ENCODE results near the gene GCC2. TPM values are rescaled to one million over a fixed set of nuclear protein-coding genes. Genes with fewer than 3 reads are reported as not detected.

Gene GCC2
- total RNA-seq, 2 experiments from 2014 or later: 39.0 to 44.1 TPM

DNA sequence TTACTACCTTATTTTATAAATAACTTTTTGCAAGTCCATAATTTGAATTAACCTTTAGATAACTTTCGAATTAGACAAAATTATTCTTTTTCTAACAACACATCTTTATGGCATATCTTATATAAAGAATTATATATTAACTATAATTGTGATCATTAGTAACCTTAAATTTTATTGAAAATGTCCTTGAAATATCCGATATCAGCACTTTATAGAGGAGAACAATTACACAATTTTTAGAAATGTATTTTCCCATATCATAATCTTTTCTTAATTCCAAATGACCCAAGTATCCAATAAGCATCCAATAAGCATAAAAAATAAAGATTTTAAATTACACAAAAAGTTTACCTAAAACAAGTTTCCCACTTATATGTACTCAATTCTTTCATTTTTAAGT, 7.3 kb upstream of the GCC2 start:
- POLR2A ChIA-PET: no interaction called here
- Mint-ChIP-seq H3K27ac (no peak overlapping the region), H3K4me3 (no peak overlapping the region), H3K36me3 (ENCODE audit: low read depth) (no peaks in the 10 kb centered on the region), H3K4me1 (ENCODE audit: low read depth) (peaks cover 12% of the 10 kb centered on the region), H3K27me3 (no peaks in the 10 kb centered on the region), H3K9me3 (no peaks in the 10 kb centered on the region)
- intact Hi-C loops (cut with micrococcal nuclease): no loop called here
- ATAC-seq (no peak), DNase-seq (no peak)
- no peak for TF ChIP-seq CTCF (IDR thresholded peaks at IDR 0.05)
- CTCF ChIA-PET: no interaction called here

- CTCF ChIA-PET: no interaction called here
Measured at GRCh38 chr2:108444941-108445840, 3.8 kb upstream of the GCC2 start.

DNA sequence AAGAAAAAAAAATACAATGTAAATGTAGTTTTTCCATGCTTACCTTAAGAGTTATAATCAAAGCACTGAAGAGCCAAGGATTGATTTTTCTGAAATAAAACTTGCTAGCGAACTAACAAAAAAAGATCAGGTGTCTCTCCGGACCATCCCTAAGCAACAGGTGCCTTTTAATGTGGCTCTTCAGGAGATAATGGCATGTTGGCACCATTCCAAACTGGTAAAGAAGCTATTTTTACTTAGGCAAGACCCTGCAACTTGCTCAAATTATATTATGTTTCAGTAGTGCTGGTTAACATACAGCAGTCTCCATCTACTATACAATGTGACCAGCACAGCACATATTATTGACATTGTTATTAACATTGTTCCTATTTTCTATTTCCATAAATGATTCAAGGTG, 2.3 kb upstream of the GCC2 start:
- DNase-seq (no peak), ATAC-seq (no peak)
- CTCF ChIA-PET: no interaction called here
- no peaks in the 10 kb centered on the region for H3K9me3 Mint-ChIP-seq
- POLR2A ChIA-PET: no interaction called here
- no peak for TF ChIP-seq CTCF (IDR thresholded peaks at IDR 0.05)
- no peaks in the 10 kb centered on the region for H3K27me3 Mint-ChIP-seq
- no peak overlapping the region for H3K27ac Mint-ChIP-seq
- peaks cover 6% of the 10 kb centered on the region for H3K36me3 Mint-ChIP-seq (ENCODE audit: low read depth)
- intact Hi-C loops (cut with micrococcal nuclease): no loop called here
- peaks cover 26% of the 10 kb centered on the region for H3K4me1 Mint-ChIP-seq (ENCODE audit: low read depth)
- H3K4me3 Mint-ChIP-seq: no peak overlapping the region

More at GRCh38 chr2:108444941-108445840, 3.8 kb upstream of the GCC2 start:
- intact Hi-C loops (cut with micrococcal nuclease): no loop called here
- Mint-ChIP-seq H3K9me3 (no peaks in the 10 kb centered on the region), H3K4me1 (ENCODE audit: low read depth) (peaks cover 12% of the 10 kb centered on the region), H3K36me3 (ENCODE audit: low read depth) (peaks cover 4% of the 10 kb centered on the region), H3K27ac (peak overlapping the region; percentile 18), H3K4me3 (no peak overlapping the region), H3K27me3 (no peaks in the 10 kb centered on the region)
- ATAC-seq: no peak
- TF ChIP-seq CTCF (IDR thresholded peaks at IDR 0.05): no peak
- POLR2A ChIA-PET: no interaction called here
- no peak for DNase-seq

DNA sequence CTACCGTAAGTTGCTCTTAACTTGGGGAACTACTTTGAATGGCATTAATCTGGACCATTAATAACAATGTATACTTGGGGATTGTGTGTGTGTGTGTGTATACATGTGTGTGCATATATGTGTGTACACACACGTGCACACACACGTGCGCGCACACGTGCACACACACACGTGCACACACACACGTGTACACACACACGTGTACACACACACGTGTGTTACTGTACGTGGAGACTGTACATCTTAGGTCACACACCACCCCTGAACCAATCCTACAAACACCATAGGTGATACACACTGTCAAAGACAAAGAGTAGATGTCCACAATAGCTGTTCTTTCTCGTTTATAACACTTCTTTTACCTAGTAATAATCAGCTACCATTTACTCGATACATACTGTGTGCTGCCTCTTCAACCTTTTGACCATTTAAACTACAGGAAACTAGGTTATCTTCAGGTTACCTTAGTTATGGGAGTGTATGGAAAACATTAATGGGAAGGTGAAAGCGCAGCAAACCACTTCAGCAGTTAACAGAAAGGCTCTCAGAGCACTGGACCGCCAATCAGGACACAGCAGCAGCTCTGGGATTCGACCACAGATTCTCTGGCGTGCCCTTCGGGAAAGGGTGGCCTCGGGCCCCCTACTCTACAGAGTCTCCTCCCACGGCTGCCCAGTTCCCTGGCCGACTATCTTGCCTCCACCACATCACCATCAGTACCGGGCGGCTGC, 894 bp upstream of the GCC2 start:
- peak overlapping the region; percentile 92 for H3K4me3 Mint-ChIP-seq
- peaks cover 13% of the 10 kb centered on the region for H3K36me3 Mint-ChIP-seq (ENCODE audit: low read depth)
- no peak for TF ChIP-seq CTCF (IDR thresholded peaks at IDR 0.05)
- POLR2A ChIA-PET: interaction anchor here (1.0 to 1.5 kb wide), 7 partner anchors 9 to 90 kb away, joined by 3 to 6 read pairs (median 3); partner anchors contain the start of gene LIMS1
- no peaks in the 10 kb centered on the region for H3K9me3 Mint-ChIP-seq
- ATAC-seq (no peak), DNase-seq (no peak)
- CTCF ChIA-PET: interaction anchor here (0.9 to 1.3 kb wide), 2 partner anchors 16 to 188 kb away, joined by 3 read pairs; no protein-coding TSS in a partner anchor
- no peaks in the 10 kb centered on the region for H3K27me3 Mint-ChIP-seq
- H3K4me1 Mint-ChIP-seq (ENCODE audit: low read depth): peaks cover 32% of the 10 kb centered on the region
- H3K27ac Mint-ChIP-seq: peak overlapping the region; percentile 93
- intact Hi-C loops (cut with micrococcal nuclease): no loop called here

Measured in activated CD8-positive, alpha-beta T cell treated with anti-CD3 and anti-CD28 coated beads for 36 hours (primary cell).